Dendritic cell treated with granulocyte-macrophage colony-stimulating factor and Interleukin-4, amounts not matched to agents 40 ng/mL and 50 ng/mL, for 4 days (primary cell): Measurements from ENCODE around the gene MALSU1.

Source experiments
- H3K27ac Mint-ChIP-seq: one replicate; pipeline ENCODE4 v1.8.0; 2022; ENCODE audit warnings: mild to moderate bottlenecking, mixed read lengths
- H3K27me3 Mint-ChIP-seq: one replicate; pipeline ENCODE4 v1.8.0; 2022; ENCODE audit warnings: mild to moderate bottlenecking, mixed read lengths
- H3K36me3 Mint-ChIP-seq: one replicate; pipeline ENCODE4 v1.8.0; 2022; ENCODE audit warnings: low read depth, mixed read lengths
- H3K4me1 Mint-ChIP-seq: one replicate; pipeline ENCODE4 v1.8.0; 2022; ENCODE audit warnings: low read depth, mixed read lengths
- H3K4me3 Mint-ChIP-seq: one replicate; pipeline ENCODE4 v1.8.0; 2022; ENCODE audit warnings: mild to moderate bottlenecking, moderate library complexity, mixed read lengths
- H3K9me3 Mint-ChIP-seq: one replicate; pipeline ENCODE4 v1.8.0; 2022; ENCODE audit warnings: mixed read lengths
- intact Hi-C: fragments of 100-400 bp; cut with micrococcal nuclease; formaldehyde crosslinking; loops from one replicate; pipeline ENCODE4 v1.15.0; 2022

The MALSU1 gene

GRCh38 chr7:23335136-23335535, 36.0 kb downstream of the MALSU1 start:
- intact Hi-C loops, result no loop called here
- H3K4me1 Mint-ChIP-seq, result peaks cover 6% of the 10 kb centered on the region
- H3K27ac Mint-ChIP-seq, result no peak overlapping the region
- H3K36me3 Mint-ChIP-seq, result no peaks in the 10 kb centered on the region
- no peaks in the 10 kb centered on the region for H3K27me3 Mint-ChIP-seq
- no peaks in the 10 kb centered on the region for H3K9me3 Mint-ChIP-seq
- H3K4me3 Mint-ChIP-seq, result no peak overlapping the region

- Mint-ChIP-seq H3K4me1 (peaks cover 6% of the 10 kb centered on the region), H3K27ac (no peak overlapping the region), H3K9me3 (no peaks in the 10 kb centered on the region), H3K36me3 (no peaks in the 10 kb centered on the region), H3K4me3 (no peak overlapping the region), H3K27me3 (no peaks in the 10 kb centered on the region)
- intact Hi-C loops, result no loop called here
Measured at GRCh38 chr7:23335621-23336020, 36.5 kb downstream of the MALSU1 start.

GRCh38 chr7:23336086-23336485, 36.9 kb downstream of the MALSU1 start:
- no peak overlapping the region for H3K4me3 Mint-ChIP-seq

GRCh38 chr7:23336799-23337283, 37.7 kb downstream of the MALSU1 start:
- H3K9me3 Mint-ChIP-seq, result no peaks in the 10 kb centered on the region
- no peaks in the 10 kb centered on the region for H3K36me3 Mint-ChIP-seq
- no peak overlapping the region for H3K27ac Mint-ChIP-seq
- no peak overlapping the region for H3K4me3 Mint-ChIP-seq
- H3K27me3 Mint-ChIP-seq, result no peaks in the 10 kb centered on the region
- intact Hi-C loops, result no loop called here
- peaks cover 6% of the 10 kb centered on the region for H3K4me1 Mint-ChIP-seq

More at GRCh38 chr7:23336086-23336485, 36.9 kb downstream of the MALSU1 start:
- Mint-ChIP-seq H3K4me1 (peaks cover 6% of the 10 kb centered on the region), H3K27ac (no peak overlapping the region), H3K9me3 (no peaks in the 10 kb centered on the region), H3K27me3 (no peaks in the 10 kb centered on the region), H3K36me3 (no peaks in the 10 kb centered on the region)
- intact Hi-C loops, result no loop called here

GRCh38 chr7:23337374-23337773, 38.2 kb downstream of the MALSU1 start:
- H3K4me1 Mint-ChIP-seq, result peaks cover 6% of the 10 kb centered on the region
- no peaks in the 10 kb centered on the region for H3K9me3 Mint-ChIP-seq
- H3K4me3 Mint-ChIP-seq, result no peak overlapping the region
- no peak overlapping the region for H3K27ac Mint-ChIP-seq
- intact Hi-C loops, result no loop called here
- H3K27me3 Mint-ChIP-seq, result no peaks in the 10 kb centered on the region
- no peaks in the 10 kb centered on the region for H3K36me3 Mint-ChIP-seq

GRCh38 chr7:23338439-23338838, 39.3 kb downstream of the MALSU1 start:
- Mint-ChIP-seq H3K4me1 (peaks cover 6% of the 10 kb centered on the region), H3K27ac (no peak overlapping the region), H3K36me3 (no peaks in the 10 kb centered on the region), H3K9me3 (no peaks in the 10 kb centered on the region), H3K27me3 (no peaks in the 10 kb centered on the region), H3K4me3 (no peak overlapping the region)
- intact Hi-C loops, result no loop called here

GRCh38 chr7:23338863-23339262, 39.7 kb downstream of the MALSU1 start:
- H3K27ac Mint-ChIP-seq, result no peak overlapping the region
- no peaks in the 10 kb centered on the region for H3K9me3 Mint-ChIP-seq
- no peaks in the 10 kb centered on the region for H3K27me3 Mint-ChIP-seq
- H3K4me3 Mint-ChIP-seq, result no peak overlapping the region
- intact Hi-C loops, result no loop called here
- H3K4me1 Mint-ChIP-seq, result peaks cover 6% of the 10 kb centered on the region
- H3K36me3 Mint-ChIP-seq, result no peaks in the 10 kb centered on the region

- intact Hi-C loops, result no loop called here
- H3K27me3 Mint-ChIP-seq, result no peaks in the 10 kb centered on the region
- no peak overlapping the region for H3K27ac Mint-ChIP-seq
- H3K9me3 Mint-ChIP-seq, result no peaks in the 10 kb centered on the region
- peaks cover 13% of the 10 kb centered on the region for H3K4me1 Mint-ChIP-seq
- H3K4me3 Mint-ChIP-seq, result no peak overlapping the region
- H3K36me3 Mint-ChIP-seq, result no peaks in the 10 kb centered on the region
Measured at GRCh38 chr7:23341846-23342598, 42.9 kb downstream of the MALSU1 start.

GRCh38 chr7:23343102-23343501, 44.0 kb downstream of the MALSU1 start:
- Mint-ChIP-seq H3K27ac (no peak overlapping the region), H3K27me3 (no peaks in the 10 kb centered on the region), H3K4me3 (no peak overlapping the region), H3K9me3 (no peaks in the 10 kb centered on the region), H3K36me3 (no peaks in the 10 kb centered on the region), H3K4me1 (peaks cover 22% of the 10 kb centered on the region)
- intact Hi-C loops, result no loop called here

GRCh38 chr7:23343806-23344475, 44.8 kb downstream of the MALSU1 start:
- intact Hi-C loops, result no loop called here
- no peak overlapping the region for H3K27ac Mint-ChIP-seq
- H3K4me1 Mint-ChIP-seq, result peaks cover 22% of the 10 kb centered on the region
- H3K4me3 Mint-ChIP-seq, result no peak overlapping the region
- H3K27me3 Mint-ChIP-seq, result no peaks in the 10 kb centered on the region
- no peaks in the 10 kb centered on the region for H3K36me3 Mint-ChIP-seq
- no peaks in the 10 kb centered on the region for H3K9me3 Mint-ChIP-seq

- Mint-ChIP-seq H3K27ac (no peak overlapping the region), H3K4me1 (peaks cover 22% of the 10 kb centered on the region), H3K36me3 (no peaks in the 10 kb centered on the region), H3K9me3 (no peaks in the 10 kb centered on the region), H3K27me3 (no peaks in the 10 kb centered on the region), H3K4me3 (no peak overlapping the region)
- intact Hi-C loops, result no loop called here
Measured at GRCh38 chr7:23345601-23346000, 46.5 kb downstream of the MALSU1 start.

- Mint-ChIP-seq H3K27ac (peak overlapping the region; percentile 76), H3K4me3 (peak overlapping the region; percentile 79), H3K36me3 (no peaks in the 10 kb centered on the region), H3K27me3 (no peaks in the 10 kb centered on the region), H3K4me1 (peaks cover 22% of the 10 kb centered on the region), H3K9me3 (no peaks in the 10 kb centered on the region)
- intact Hi-C loops, result no loop called here
Measured at GRCh38 chr7:23346316-23346715, 47.2 kb downstream of the MALSU1 start.

- H3K9me3 Mint-ChIP-seq, result no peaks in the 10 kb centered on the region
- no peaks in the 10 kb centered on the region for H3K27me3 Mint-ChIP-seq
- H3K27ac Mint-ChIP-seq, result peak overlapping the region; percentile 76
- H3K36me3 Mint-ChIP-seq, result no peaks in the 10 kb centered on the region
- H3K4me1 Mint-ChIP-seq, result peaks cover 22% of the 10 kb centered on the region
- intact Hi-C loops, result no loop called here
- peak overlapping the region; percentile 60 for H3K4me3 Mint-ChIP-seq
Measured at GRCh38 chr7:23347033-23347681, 48.0 kb downstream of the MALSU1 start.

GRCh38 chr7:23347682-23348180, 48.6 kb downstream of the MALSU1 start:
- Mint-ChIP-seq H3K36me3 (no peaks in the 10 kb centered on the region), H3K27ac (peak overlapping the region; percentile 76), H3K4me1 (peaks cover 22% of the 10 kb centered on the region), H3K27me3 (no peaks in the 10 kb centered on the region), H3K4me3 (peak overlapping the region; percentile 60), H3K9me3 (no peaks in the 10 kb centered on the region)
- intact Hi-C loops, result no loop called here
